ENCODE results near the gene DNAH2.

The DNAH2 gene

DNA sequence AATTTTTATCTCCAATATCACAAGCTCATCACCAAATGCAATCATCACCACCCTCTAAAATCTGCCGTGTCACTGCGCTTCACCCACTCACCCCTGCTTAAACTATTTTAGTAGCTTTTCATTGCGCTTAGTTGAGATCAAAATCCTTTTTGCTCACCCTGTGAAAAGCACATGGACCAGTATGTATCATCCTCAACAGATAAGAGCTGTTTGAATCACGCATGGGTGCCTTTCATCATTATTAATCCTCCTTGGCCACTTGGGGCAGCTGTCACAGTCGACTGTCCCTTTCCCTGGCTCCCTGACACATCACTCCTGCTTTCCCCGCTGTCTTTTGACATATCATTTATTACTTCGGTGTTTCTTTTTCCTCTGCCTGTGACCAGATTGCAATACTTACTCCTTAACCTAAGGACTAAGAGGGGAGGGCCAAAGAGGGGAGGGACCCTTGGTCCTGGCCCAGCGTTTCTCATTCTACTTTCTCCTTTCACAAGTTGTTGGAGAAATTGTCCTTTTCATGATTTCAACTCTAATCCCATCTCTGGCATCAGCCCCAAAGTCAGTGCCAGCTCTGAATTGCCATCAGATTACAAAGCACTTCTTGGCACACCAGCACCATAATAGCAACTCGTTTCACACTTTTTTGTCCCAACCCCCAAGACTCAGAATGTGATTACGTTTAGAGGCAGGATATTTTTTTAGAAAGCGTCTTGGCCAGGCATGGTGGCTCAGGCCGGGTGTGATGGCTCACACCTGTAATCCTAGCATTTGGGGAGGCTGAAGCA, 107.9 kb downstream of the DNAH2 start:
- TF ChIP-seq, protein P1, sequence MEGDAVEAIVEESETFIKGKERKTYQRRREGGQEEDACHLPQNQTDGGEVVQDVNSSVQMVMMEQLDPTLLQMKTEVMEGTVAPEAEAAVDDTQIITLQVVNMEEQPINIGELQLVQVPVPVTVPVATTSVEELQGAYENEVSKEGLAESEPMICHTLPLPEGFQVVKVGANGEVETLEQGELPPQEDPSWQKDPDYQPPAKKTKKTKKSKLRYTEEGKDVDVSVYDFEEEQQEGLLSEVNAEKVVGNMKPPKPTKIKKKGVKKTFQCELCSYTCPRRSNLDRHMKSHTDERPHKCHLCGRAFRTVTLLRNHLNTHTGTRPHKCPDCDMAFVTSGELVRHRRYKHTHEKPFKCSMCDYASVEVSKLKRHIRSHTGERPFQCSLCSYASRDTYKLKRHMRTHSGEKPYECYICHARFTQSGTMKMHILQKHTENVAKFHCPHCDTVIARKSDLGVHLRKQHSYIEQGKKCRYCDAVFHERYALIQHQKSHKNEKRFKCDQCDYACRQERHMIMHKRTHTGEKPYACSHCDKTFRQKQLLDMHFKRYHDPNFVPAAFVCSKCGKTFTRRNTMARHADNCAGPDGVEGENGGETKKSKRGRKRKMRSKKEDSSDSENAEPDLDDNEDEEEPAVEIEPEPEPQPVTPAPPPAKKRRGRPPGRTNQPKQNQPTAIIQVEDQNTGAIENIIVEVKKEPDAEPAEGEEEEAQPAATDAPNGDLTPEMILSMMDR (conservative IDR thresholded peaks at IDR 0.05; ENCODE audit: low read length) = peak; percentile 11; the same call in 1 of the 2 replicates
- H3K4me3 ChIP-seq (ENCODE audit: low read length) = no peak overlapping the region
- DNase-seq (ENCODE audit: low read depth) = peak; percentile 61

DNA sequence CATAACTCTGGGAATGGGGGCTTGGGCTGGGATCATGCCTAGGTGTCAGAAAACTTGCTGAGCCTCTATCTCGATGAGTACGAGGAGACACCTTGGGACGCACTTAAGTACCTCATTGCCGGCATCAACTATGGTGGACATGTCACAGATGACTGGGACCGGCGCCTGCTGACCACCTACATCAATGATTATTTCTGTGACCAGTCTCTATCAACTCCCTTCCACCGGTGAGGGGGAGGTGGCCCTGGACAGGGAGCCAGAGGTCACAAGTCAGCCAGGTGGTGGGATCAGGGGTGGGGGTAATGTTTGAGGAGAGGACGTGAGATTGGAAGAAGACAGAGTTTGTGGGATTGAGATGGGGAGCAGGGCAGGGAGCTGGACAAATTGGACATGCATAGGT, 113.1 kb downstream of the DNAH2 start:
- DNase-seq (ENCODE audit: low read depth) = no peak
- TF ChIP-seq, protein P1 (conservative IDR thresholded peaks at IDR 0.05; ENCODE audit: low read length) = no peak
- no peak overlapping the region for H3K4me3 ChIP-seq (ENCODE audit: low read length)

DNA sequence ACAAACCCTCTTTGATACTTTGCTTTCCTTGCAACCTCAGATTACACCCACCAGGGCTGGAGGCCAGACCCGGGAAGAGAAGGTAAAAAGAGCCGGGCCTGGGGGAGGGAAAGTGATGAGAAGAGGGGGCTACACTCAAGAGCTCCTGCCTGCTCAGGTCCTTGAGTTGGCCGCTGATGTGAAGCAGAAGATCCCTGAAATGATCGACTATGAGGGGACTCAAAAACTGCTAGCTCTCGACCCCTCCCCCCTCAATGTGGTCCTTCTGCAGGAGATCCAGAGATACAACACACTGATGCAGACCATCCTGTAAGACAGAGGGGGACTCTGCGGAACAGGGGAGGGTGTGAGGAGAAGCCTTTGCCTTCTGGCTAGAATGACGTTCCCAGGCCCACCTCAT, 113.7 kb downstream of the DNAH2 start:
- TF ChIP-seq, protein P1 (conservative IDR thresholded peaks at IDR 0.05; ENCODE audit: low read length) = no peak
- no peak for DNase-seq (ENCODE audit: low read depth)
- no peak overlapping the region for H3K4me3 ChIP-seq (ENCODE audit: low read length)

DNA sequence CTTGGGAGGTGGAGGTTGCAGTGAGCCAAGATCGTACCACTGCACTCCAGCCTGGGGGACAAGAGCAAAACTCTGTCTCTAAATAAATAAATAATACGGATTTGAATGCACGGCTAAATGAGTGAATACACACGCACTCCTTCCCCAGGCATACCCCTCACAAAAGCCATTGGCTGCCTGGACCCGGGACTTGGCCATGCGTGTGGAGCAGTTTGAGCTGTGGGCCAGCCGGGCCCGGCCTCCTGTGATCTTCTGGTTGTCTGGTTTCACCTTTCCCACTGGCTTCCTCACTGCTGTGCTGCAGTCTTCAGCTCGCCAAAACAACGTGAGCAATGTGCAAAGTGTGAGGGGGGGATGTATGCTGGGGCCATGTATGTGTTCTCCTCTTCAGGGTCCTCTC, 114.9 kb downstream of the DNAH2 start:
- no peak overlapping the region for H3K4me3 ChIP-seq (ENCODE audit: low read length)
- TF ChIP-seq, protein P1 (conservative IDR thresholded peaks at IDR 0.05; ENCODE audit: low read length) = no peak
- no peak for DNase-seq (ENCODE audit: low read depth)

DNA sequence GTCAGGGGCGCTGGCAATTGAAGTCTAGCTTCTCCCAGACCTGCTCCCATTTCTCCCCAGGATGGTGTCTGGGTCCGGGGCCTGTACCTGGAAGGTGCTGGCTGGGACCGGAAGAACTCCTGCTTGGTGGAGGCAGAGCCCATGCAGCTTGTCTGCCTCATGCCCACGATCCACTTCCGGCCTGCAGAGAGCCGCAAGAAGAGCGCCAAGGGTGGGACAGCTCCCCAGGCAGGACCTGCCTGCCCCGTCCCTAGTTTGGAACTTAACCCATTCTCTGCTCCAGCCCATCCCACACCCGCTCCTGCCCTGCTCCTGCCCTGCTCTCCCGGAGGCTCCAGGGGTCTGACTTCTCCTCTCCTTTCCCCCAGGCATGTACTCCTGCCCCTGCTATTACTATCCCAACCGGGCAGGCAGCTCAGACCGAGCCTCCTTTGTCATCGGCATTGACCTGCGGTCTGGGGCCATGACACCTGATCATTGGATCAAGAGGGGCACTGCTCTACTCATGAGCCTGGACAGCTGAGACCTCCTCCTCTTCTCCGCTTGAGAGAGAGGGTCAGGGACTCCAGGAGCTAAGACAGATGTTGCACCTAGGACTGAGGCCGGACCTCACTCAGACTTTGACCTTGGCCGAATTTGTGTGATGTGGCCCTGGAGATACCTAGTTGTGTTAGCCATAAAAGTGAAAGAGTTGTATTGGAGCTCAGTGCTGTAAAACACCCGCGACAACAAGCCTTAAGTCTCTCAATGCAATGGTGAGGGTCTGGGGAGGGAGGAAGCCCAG, 115.7 kb downstream of the DNAH2 start:
- no peak for DNase-seq (ENCODE audit: low read depth)
- TF ChIP-seq, protein P1 (conservative IDR thresholded peaks at IDR 0.05; ENCODE audit: low read length) = no peak
- H3K4me3 ChIP-seq (ENCODE audit: low read length) = peak overlapping the region; percentile 90

DNA sequence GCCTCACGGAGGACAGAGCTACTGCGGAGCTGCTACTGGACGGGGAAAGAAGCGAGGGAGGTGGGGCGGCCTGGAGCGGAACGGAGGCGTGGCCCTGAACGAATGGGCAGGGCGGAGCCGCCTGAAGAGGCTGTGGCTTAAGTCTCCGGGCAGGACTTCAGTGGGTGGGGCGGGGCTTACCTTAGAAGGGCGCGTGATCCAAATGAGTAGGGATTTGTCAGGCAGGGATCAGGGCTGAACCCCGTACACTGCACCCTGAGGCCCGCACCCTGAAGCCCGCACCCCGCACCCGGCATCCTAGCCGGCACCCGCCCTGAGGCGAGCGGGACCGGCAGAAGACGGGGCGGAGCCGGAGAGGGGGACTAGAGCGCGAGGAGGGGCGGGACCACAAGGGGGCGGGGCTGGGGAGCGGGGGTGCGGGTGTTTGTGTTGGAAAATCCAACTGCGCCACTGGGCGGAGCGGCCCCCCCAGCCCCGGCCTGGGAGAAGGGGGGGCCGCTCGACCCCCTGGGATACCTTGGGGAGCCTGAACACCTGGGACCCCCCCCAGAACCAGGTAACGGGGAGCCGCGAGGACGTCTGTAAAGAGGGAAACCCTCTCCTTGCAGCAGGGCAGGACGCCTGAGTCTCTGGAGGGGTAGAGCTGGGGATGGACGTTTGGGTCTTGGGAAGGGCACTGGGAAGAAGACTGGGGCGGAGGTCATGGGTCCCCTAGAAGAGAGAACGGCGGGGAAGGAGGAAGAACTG, 116.4 kb downstream of the DNAH2 start, which contains the start of gene KDM6B:
Gene KDM6B, plus strand, starts transcription at position 423 of the 747 bp plus-strand sequence. CDS start 11,338 bp downstream, outside the sequence.
- TF ChIP-seq, protein P1 (conservative IDR thresholded peaks at IDR 0.05; ENCODE audit: low read length) = no peak
- H3K4me3 ChIP-seq (ENCODE audit: low read length) = peak within 1 kb of the TSS; percentile 90
- DNase-seq (ENCODE audit: low read depth) = peak; percentile 88
